GM12801 (cell line): Measurements from ENCODE around the gene MYO6.

Source experiments
- TF ChIP-seq, protein P1 (sequence below): IDR thresholded peaks from one replicate; pipeline ENCODE4 v1.5.1; 2011; ENCODE audit warnings: control low read depth; ENCODE audit not compliant: insufficient read length; ENCODE audit errors: extremely low read depth

MYO6 gene

DNA sequence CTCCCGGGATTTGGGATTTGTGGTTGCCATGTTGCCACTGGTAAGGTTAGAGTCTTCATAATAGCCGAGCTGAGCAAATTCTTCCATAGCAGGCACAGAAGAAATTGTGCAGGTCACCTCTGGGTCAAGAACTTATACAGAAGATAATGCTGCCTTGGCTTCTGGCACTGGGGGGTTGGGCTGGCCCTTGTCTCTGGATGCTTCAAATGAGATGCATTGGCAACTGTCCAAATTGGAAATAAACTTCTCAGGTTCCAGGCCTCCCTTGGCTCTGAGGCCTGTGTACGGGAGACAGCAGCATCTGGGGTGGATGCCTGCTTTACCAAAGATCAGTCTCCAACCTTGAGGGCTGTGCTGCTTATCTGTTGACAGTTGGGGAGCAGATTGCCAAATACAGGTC, 26.2 kb downstream of the MYO6 start:
- TF ChIP-seq, protein P1, sequence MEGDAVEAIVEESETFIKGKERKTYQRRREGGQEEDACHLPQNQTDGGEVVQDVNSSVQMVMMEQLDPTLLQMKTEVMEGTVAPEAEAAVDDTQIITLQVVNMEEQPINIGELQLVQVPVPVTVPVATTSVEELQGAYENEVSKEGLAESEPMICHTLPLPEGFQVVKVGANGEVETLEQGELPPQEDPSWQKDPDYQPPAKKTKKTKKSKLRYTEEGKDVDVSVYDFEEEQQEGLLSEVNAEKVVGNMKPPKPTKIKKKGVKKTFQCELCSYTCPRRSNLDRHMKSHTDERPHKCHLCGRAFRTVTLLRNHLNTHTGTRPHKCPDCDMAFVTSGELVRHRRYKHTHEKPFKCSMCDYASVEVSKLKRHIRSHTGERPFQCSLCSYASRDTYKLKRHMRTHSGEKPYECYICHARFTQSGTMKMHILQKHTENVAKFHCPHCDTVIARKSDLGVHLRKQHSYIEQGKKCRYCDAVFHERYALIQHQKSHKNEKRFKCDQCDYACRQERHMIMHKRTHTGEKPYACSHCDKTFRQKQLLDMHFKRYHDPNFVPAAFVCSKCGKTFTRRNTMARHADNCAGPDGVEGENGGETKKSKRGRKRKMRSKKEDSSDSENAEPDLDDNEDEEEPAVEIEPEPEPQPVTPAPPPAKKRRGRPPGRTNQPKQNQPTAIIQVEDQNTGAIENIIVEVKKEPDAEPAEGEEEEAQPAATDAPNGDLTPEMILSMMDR = no peak

DNA sequence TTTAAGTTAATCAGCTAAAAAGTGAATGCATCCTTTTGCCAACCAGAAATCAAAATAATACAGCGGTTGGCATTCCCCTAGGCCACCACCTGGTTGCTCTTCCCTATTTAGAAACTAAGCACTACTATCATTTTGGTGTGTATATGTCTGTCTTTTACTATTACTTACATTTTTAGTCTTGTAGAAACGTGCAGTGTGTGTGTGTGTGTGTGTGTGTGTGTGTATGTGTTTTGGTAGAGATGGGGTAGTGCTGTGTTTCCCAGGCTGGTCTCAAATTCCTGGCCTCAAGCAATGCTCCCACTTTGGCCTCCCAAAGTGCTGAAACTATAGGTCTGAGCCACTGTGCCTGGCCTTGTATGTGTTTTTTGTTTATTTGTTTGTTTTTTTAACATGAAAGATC, 27.4 kb downstream of the MYO6 start:
- TF ChIP-seq, protein P1 = no peak

DNA sequence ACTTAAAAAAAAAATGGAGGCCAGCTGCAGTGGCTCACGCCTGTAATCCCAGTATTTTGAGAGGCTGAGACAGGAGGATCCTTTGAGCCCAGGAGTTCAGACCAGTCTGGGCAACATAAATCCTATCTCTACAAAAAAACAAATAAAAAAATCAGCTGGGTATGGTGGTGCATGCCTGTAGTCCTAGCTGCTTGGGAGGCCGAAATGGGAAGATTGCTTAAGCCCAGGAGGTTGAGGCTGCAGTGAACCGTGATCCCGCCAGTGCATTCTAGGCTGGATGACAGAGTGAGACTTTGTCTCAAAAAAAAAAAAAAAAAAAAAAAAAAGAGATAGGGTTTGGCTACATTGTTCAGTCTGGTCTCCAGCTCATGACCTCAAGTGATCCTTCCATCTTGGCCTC, 29.7 kb downstream of the MYO6 start:
- TF ChIP-seq, protein P1 = no peak

DNA sequence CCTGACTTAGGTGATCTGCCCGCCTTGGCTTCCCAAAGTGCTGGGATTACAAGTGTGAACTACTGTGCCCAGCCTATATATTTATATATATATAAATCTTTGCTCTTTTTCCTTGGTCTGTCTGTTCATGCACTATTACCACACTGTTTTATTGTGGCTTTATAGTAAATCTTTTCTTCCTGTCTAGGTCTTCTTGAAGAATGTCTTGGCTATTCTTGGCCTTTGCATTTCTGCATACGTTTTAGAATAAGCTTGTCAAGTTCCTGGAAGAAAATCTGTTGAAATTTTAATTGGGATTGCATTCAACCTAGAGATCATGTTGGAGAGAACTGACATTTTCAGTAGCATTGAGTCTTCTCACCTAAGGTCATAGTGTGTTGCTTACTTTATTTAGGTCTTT, 37.1 kb downstream of the MYO6 start:
- TF ChIP-seq, protein P1 = no peak

DNA sequence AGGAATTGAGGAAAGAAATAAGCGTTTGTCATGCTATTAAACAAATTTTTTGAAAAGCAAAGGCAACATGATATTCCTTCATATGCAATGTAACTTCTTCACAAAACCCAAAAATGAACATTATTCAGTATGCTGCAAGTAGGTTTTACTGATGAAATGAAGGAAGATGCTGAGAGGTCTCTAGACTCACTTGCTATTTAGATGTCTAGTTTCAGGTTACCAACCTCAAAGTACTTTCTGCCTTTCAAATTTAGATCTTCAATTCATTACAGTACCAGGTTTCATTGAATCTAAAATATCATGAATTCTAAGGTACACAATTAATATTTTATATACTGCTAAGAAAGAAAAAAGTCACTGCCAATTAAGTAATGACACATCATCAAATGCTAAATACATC, 39.9 kb downstream of the MYO6 start:
- TF ChIP-seq, protein P1 = no peak

DNA sequence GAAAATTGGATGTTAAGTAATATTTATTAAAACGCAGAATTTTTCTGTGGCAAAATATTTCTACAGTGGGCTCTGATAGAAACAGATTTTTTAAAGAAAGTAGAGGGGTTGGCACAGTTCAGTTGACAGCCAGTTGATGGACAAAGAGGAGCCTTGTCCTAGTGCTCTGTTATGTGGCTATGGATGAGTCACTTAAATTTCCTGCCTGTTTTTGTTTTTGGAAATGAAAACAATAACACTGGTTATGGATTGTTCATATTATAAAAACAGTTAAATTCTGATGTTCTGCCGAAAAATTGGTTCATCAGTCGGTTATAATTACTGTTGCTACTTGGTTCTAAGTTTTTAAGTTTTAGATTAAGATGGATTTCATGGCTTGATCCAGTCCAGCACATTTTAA, 42.8 kb downstream of the MYO6 start:
- TF ChIP-seq, protein P1 = no peak

DNA sequence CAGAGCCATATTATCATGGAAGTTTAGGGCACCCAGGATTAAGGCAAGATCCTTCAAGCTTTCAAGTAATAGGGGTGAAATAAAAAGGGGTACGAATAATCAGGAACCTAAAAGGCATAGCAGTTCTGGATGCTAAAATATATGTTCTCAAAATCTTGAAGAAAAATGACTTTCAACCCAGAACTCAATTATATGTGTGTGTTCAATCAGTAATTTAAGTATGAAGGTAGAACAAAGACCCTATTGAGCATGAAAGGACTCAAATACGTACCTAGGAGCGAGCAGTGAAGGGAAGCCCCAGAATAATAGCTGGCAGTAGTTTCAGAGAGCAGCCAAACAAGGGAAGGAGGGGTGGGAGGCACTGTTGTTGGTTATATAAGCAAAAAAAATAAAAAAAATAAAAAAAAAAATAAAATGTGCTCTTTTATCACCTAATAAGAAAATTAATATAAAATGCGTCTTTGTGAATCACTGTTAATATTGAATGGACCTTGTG, 45.4 kb downstream of the MYO6 start:
- TF ChIP-seq, protein P1 = no peak
